K562 (cell line): ENCODE measurements around the gene FA2H. TPM values are rescaled to one million over a fixed set of nuclear protein-coding genes. Genes with fewer than 3 reads are reported as not detected.

Source experiments
- ATAC-seq: fragments of 200-7000 bp; cut with Tn5 transposase; 3 replicates; pipeline ENCODE4 v1.9.1; 2020; ENCODE audit warnings: moderate library complexity
- BruUV-seq: library from RNA; stranded (reverse); fragments of 400-500 nt; replicated peaks from 2 replicates; lab custom pipeline; 2021; lab: Mats Ljungman, UMichigan
- CTCF ChIA-PET: fragments of 300-600 bp; formaldehyde crosslinking; extraction: SDS; loops from one replicate; lab custom pipeline; 2021; ENCODE audit warnings: low intra/inter-chr PET ratio; lab: Yijun Ruan, JAX
- POLR2A ChIA-PET: fragments of 300-600, 350-650 bp; sonication (Branson Sonifier 250); formaldehyde crosslinking; extraction: SDS; loops from one replicate; lab custom pipeline; 2021; ENCODE audit warnings: antibody characterized with exemption, inconsistent platforms; lab: Yijun Ruan, JAX
- DNase-seq, 4 experiments: peaks; one replicate each; pipeline versions ENCODE4 v3.0.0 to v3.0.0-alpha.2; 2011 to 2018; ENCODE audit warnings: low spot score in 3 of 4, mixed read lengths in 3 of 4; ENCODE audit errors: extremely low read depth in 1 of 4
- FAIRE-seq: peaks from 2 replicates; lab custom pipeline; 2011; peaks lifted over from hg19 to GRCh38; lab: Jason Lieb, UNC
- H2AFZ ChIP-seq: 2 replicates; pipeline ENCODE4 v1.6.0; 2011; ENCODE audit warnings: low read depth, low read length, control low read depth, inconsistent platforms
- H3K27ac ChIP-seq: fragments of 200-600 bp; 3 replicates; pipeline ENCODE4 v1.8.0; 2011; ENCODE audit warnings: low read depth, mild to moderate bottlenecking, control low read depth, inconsistent platforms, low read length, moderate library complexity, mixed read lengths; ENCODE audit errors: extremely low read depth
- H3K27me3 ChIP-seq, 2 experiments: fragments of 300-600 bp in 1 of 2; 2 replicates in 1 of 2; 3 replicates in 1 of 2; pipeline versions ENCODE4 v1.6.0 to v1.8.0; 2011; ENCODE audit warnings: inconsistent platforms in 2 of 2, low read length in 2 of 2, mild to moderate bottlenecking in 1 of 2, mixed read lengths in 1 of 2, moderate library complexity in 1 of 2; ENCODE audit not compliant: control insufficient read depth in 2 of 2, insufficient read depth in 2 of 2
- H3K36me3 ChIP-seq: fragments of 300-600 bp; 3 replicates; pipeline ENCODE4 v1.8.0; 2011; ENCODE audit warnings: mild to moderate bottlenecking, low read length, inconsistent platforms; ENCODE audit not compliant: control insufficient read depth, insufficient read depth
- H3K4me1 ChIP-seq, 2 experiments: fragments of 200-600 bp in 1 of 2; replicated peaks in 1 of 2; 2 replicates in 1 of 2; 3 replicates in 1 of 2; pipeline versions ENCODE4 v1.5.1 to v1.8.0; 2011; ENCODE audit warnings: inconsistent platforms in 2 of 2, low read length in 2 of 2, mild to moderate bottlenecking in 1 of 2, mixed read lengths in 1 of 2, moderate library complexity in 1 of 2; ENCODE audit not compliant: control insufficient read depth in 2 of 2, insufficient read depth in 2 of 2
- H3K4me2 ChIP-seq: 2 replicates; pipeline ENCODE4 v1.6.1; 2011; ENCODE audit warnings: low read length, control low read depth, inconsistent platforms, mixed read lengths; ENCODE audit not compliant: insufficient read depth
- H3K4me3 ChIP-seq: fragments of 200-600 bp; sonication (generic), shearing (Covaris generic); 2 replicates; pipeline ENCODE4 v1.5.1; 2016; ENCODE audit warnings: control low read depth, inconsistent platforms
- H3K79me2 ChIP-seq: fragments of 200-600 bp; 3 replicates; pipeline ENCODE4 v1.8.0; 2011; ENCODE audit warnings: low read length, inconsistent platforms; ENCODE audit not compliant: control insufficient read depth, insufficient read depth
- H3K9ac ChIP-seq, 2 experiments: 2 replicates each; pipeline versions ENCODE4 v1.6.0 to v1.6.1; 2011; ENCODE audit warnings: low read depth in 2 of 2, low read length in 2 of 2, control low read depth in 1 of 2, inconsistent platforms in 1 of 2, mild to moderate bottlenecking in 1 of 2, mixed read lengths in 1 of 2; ENCODE audit not compliant: insufficient read depth in 1 of 2
- H3K9me1 ChIP-seq: one replicate; pipeline ENCODE4 v1.6.0; 2011; ENCODE audit warnings: inconsistent platforms, mild to moderate bottlenecking, low read length, moderate library complexity; ENCODE audit not compliant: control insufficient read depth, insufficient read depth
- H3K9me3 ChIP-seq: replicated peaks from 2 replicates; pipeline ENCODE4 v1.5.1; 2011; ENCODE audit warnings: low read depth, low read length, inconsistent platforms; ENCODE audit not compliant: control insufficient read depth, insufficient read depth
- H4K20me1 ChIP-seq: replicated peaks from 2 replicates; pipeline ENCODE4 v1.6.1; 2011; ENCODE audit warnings: low read length, inconsistent platforms, mixed read lengths; ENCODE audit not compliant: control insufficient read depth, insufficient read depth
- ERF ChIP-seq: fragments of 450-650 bp; formaldehyde crosslinking; IDR thresholded peaks from 2 replicates; pipeline ENCODE4 v1.4.0; 2020; ENCODE audit warnings: mild to moderate bottlenecking, mixed read lengths
- HMG20B ChIP-seq: fragments of 250-450 bp; sonication (Bioruptor Pico); IDR thresholded peaks from 2 replicates; pipeline ENCODE4 v1.5.0; 2021; ENCODE audit warnings: mild to moderate bottlenecking
- HNRNPUL1 ChIP-seq: fragments of 200-400 bp; formaldehyde crosslinking; IDR thresholded peaks from 2 replicates; pipeline ENCODE4 v1.6.1; 2017; ENCODE audit warnings: low read length
- HSF4 ChIP-seq: fragments of 250-450 bp; sonication (Bioruptor Pico); IDR thresholded peaks from 2 replicates; pipeline ENCODE4 v2.1.2; 2022; ENCODE audit warnings: mild to moderate bottlenecking, moderate library complexity, borderline replicate concordance
- JUND ChIP-seq, 2 experiments: IDR thresholded peaks; 2 replicates in 1 of 2; 3 replicates in 1 of 2; pipeline ENCODE4 v1.6.1; 2011; ENCODE audit warnings: borderline replicate concordance in 2 of 2, low read depth in 2 of 2, low read length in 2 of 2, improper control_type of control experiment in 1 of 2, missing biosample characterization in 1 of 2, missing genetic modification characterization in 1 of 2, missing genetic modification reagents in 1 of 2
- MLLT1 ChIP-seq, 2 experiments: fragments of 450-650 bp; IDR thresholded peaks; 2 replicates each; pipeline ENCODE4 v1.6.1; 2016
- SMARCA4 ChIP-seq: fragments of 450-650 bp; IDR thresholded peaks from 2 replicates; pipeline ENCODE4 v1.6.1; 2016
- SRF ChIP-seq, 2 experiments: fragments of 250-450, 450-650 bp in 1 of 2; sonication (Bioruptor Pico) in 1 of 2; sonication (generic) in 1 of 2; formaldehyde crosslinking; IDR thresholded peaks; 2 replicates each; pipeline versions ENCODE4 v1.5.0 to v1.5.1; 2020 to 2022; ENCODE audit warnings: mild to moderate bottlenecking in 1 of 2, missing genetic modification reagents in 1 of 2
- STAT5B ChIP-seq: fragments of 250-450 bp; sonication (Bioruptor Pico); IDR thresholded peaks from 2 replicates; pipeline ENCODE4 v1.8.0; 2021; ENCODE audit warnings: mild to moderate bottlenecking, inconsistent platforms
- TCF15 ChIP-seq: fragments of 250-450 bp; sonication (Bioruptor Pico); IDR thresholded peaks from 2 replicates; pipeline ENCODE4 v1.8.0; 2022; ENCODE audit warnings: moderate library complexity, mild to moderate bottlenecking, inconsistent platforms
- TSC22D4 ChIP-seq: fragments of 450-650 bp; IDR thresholded peaks from 2 replicates; pipeline ENCODE4 v1.6.1; 2016; ENCODE audit warnings: missing genetic modification characterization, missing biosample characterization, control low read depth
- ZNF277 ChIP-seq: fragments of 250-450 bp; sonication (Bioruptor Pico); IDR thresholded peaks from 2 replicates; pipeline ENCODE4 v1.8.0; 2022; ENCODE audit warnings: inconsistent platforms, mild to moderate bottlenecking, moderate library complexity, borderline replicate concordance
- WGBS: fragments of 100-300 bp; shearing (Covaris generic); methylation state at CpG from one replicate; pipeline ENCODE4 v1.1.6; 2016; ENCODE audit warnings: low coverage, mixed read lengths; ENCODE audit not compliant: insufficient coverage; ENCODE audit errors: missing lambda C conversion rate; 5-methylcytosine and 5-hydroxymethylcytosine counted together
- in situ Hi-C: fragments of 300-500 bp; cut with MboI; formaldehyde crosslinking; loops from 4 replicates; pipeline ENCODE4 v1.15.0; 2018; ENCODE audit warnings: inconsistent platforms, mixed read lengths
- intact Hi-C: fragments of 100-400 bp; cut with micrococcal nuclease; formaldehyde crosslinking; loops from 2 replicates; pipeline ENCODE4 v1.14.2; 2022
- polyA plus RNA-seq, 8 experiments: library from polyadenylated mRNA; depleted of rRNA in 4 of 8; stranded (reverse) in 5 of 8; unstranded in 3 of 8; fragments of >200 nt; fragmentation: Nextera tagmentation in 2 of 8; fragmentation: Illumina TruSeq in 1 of 8; extraction: Ambion mirVana in 2 of 8; extraction: Trizol in 1 of 8; gene quantifications; 2 replicates each; pipeline versions ENCODE4 v1.2.1 to v1.2.3, GENCODE V29; 2011 to 2014; ENCODE audit warnings: inconsistent platforms in 1 of 8, missing spikeins in 1 of 8
- total RNA-seq, 7 experiments: library from RNA; depleted of rRNA in 6 of 7; stranded (reverse); fragments of >200 nt in 6 of 7; fragmentation: Illumina TruSeq in 2 of 7; extraction: Trizol in 2 of 7; gene quantifications; 2 replicates each; pipeline versions ENCODE4 v1.2.1 to v1.2.3, GENCODE V29; 2011 to 2021; ENCODE audit warnings: low replicate concordance in 1 of 7

FA2H gene
- total and polyA plus RNA-seq, 9 of the 15 experiments (the other 6 are each of a cell fraction or from before 2014, with no cell fraction given) = not detected

GRCh38 chr16:74721716-74722115 lies 52.9 kb downstream of the FA2H start (continued):
- TF ChIP-seq HNRNPUL1 (no peak), ERF (CRISPR knock-in tag) (no peak), ZNF277 (CRISPR knock-in tag) (no peak), STAT5B (no peak), TSC22D4 (no peak)

- ChIA-PET CTCF (no interaction called here), POLR2A (interaction anchor here (0.8 to 1.1 kb wide), 2 partner anchors 11 to 160 kb away, joined by 3 to 4 read pairs; no protein-coding TSS in a partner anchor)
- Histone ChIP-seq H4K20me1 (no peaks in the 10 kb centered on the region), H3K9ac (no peak overlapping the region), H3K4me2 (no peak overlapping the region), H3K9me1 (no peaks in the 10 kb centered on the region), H3K36me3 (no peaks in the 10 kb centered on the region), H3K4me3 (no peak overlapping the region), H2AFZ (no peak overlapping the region), H3K27me3 (peaks cover 31 to 69% of the 10 kb centered on the region in 2 experiments; a peak in 4 of 5 replicates), H3K79me2 (no peaks in the 10 kb centered on the region), H3K27ac (no peak overlapping the region), H3K9me3 (no peaks in the 10 kb centered on the region), H3K4me1 (peaks cover 0 to 12% of the 10 kb centered on the region in 2 experiments; a peak in 3 of 5 replicates)
- DNase-seq (no peak), ATAC-seq (no peak), FAIRE-seq (no peak)
- TF ChIP-seq JUND (IDR thresholded peaks at IDR 0.05; ENCODE audit: borderline replicate concordance, low read depth, low read length) (no peak), JUND (tag; IDR thresholded peaks at IDR 0.05; ENCODE audit: borderline replicate concordance, low read depth, low read length) (no peak), TCF15 (CRISPR knock-in tag) (no peak), MLLT1 (IDR thresholded peaks at IDR 0.05) (no peak), HSF4 (CRISPR knock-in tag) (no peak), HMG20B (CRISPR knock-in tag) (no peak), SRF (CRISPR knock-in tag; IDR thresholded peaks at IDR 0.05) (peak in 1 of 2 experiments; percentile 52; a peak in 1 of 4 replicates), SMARCA4 (no peak)
- WGBS = 4% methylated on average over 5 of the region's 5 CpGs
- BruUV-seq = no TSS peak
- intact Hi-C loops (no loop called here), in situ Hi-C loops (loop anchor here (25.0 kb wide), 1 partner anchor 417 kb away; the partner anchor contains the start of gene ZFP1)
These were observed 54.0 kb downstream of the FA2H start for GRCh38 chr16:74720579-74720978.
